ENCODE data around the gene PRAMEF5. TPM values are rescaled to one million over a fixed set of nuclear protein-coding genes. Genes with fewer than 3 reads are reported as not detected.

PRAMEF5 gene
- not detected in 2 replicates for total RNA-seq

GRCh38 chr1:13253898-13254297 lies at the start of gene PRAMEF5:
PRAMEF5 (plus strand) TSS chr1:13254198; CDS start chr1:13259269, 5,071 bp downstream.

GRCh38 chr1:13225675-13226204 lies 28.3 kb upstream of the PRAMEF5 start, which contains the start of gene PRAMEF18:
PRAMEF18 (minus strand) TSS chr1:13226154; CDS start chr1:13226106, 48 bp downstream.

GRCh38 chr1:13285037-13285436 lies 31.0 kb downstream of the PRAMEF5 start, which contains the start of gene PRAMEF8:
PRAMEF8 (minus strand) TSS chr1:13285137; CDS start chr1:13284091, 1,046 bp downstream.

GRCh38 chr1:13303239-13303638 lies 49.2 kb downstream of the PRAMEF5 start, which contains the start of gene PRAMEF33:
PRAMEF33 (plus strand) TSS chr1:13303539; CDS start chr1:13305955, 2,416 bp downstream.

Other genes with a start within 250 kb of the PRAMEF5 start
- not detected in 2 replicates for gene PRAMEF27, start 197.6 kb upstream of the PRAMEF5 start, total RNA-seq
- gene HNRNPCL3, start 193.4 kb upstream of the PRAMEF5 start, total RNA-seq, result not detected in 2 replicates
- not detected in 2 replicates for gene PRAMEF25, start 183.4 kb upstream of the PRAMEF5 start, total RNA-seq
- not detected in 2 replicates for gene HNRNPCL2, start 137.3 kb upstream of the PRAMEF5 start, total RNA-seq
- gene PRAMEF26, start 98.2 kb upstream of the PRAMEF5 start, total RNA-seq, result not detected in 2 replicates
- gene HNRNPCL4, start 88.6 kb upstream of the PRAMEF5 start, total RNA-seq, result not detected in 2 replicates
- gene PRAMEF9, start 82.3 kb upstream of the PRAMEF5 start, total RNA-seq, result not detected in 2 replicates
- gene PRAMEF13, start 52.8 kb upstream of the PRAMEF5 start, total RNA-seq, result not detected in 2 replicates
- not detected in 2 replicates for gene PRAMEF18, start 28.0 kb upstream of the PRAMEF5 start, total RNA-seq
- not detected in 2 replicates for gene PRAMEF8, start 30.9 kb downstream of the PRAMEF5 start, total RNA-seq
- gene PRAMEF33, start 49.3 kb downstream of the PRAMEF5 start, total RNA-seq, result not detected in 2 replicates
- gene PRAMEF15, start 61.4 kb downstream of the PRAMEF5 start, total RNA-seq, result not detected in 2 replicates
- not detected in 2 replicates for gene PRAMEF14, start 92.9 kb downstream of the PRAMEF5 start, total RNA-seq
- gene PRAMEF19, start 117.7 kb downstream of the PRAMEF5 start, total RNA-seq, result not detected in 2 replicates
- gene PRAMEF17, start 135.4 kb downstream of the PRAMEF5 start, total RNA-seq, result not detected in 2 replicates
- not detected in 2 replicates for gene PRAMEF20, start 156.3 kb downstream of the PRAMEF5 start, total RNA-seq